ENCODE data around the gene TBC1D14. TPM values are rescaled to one million over a fixed set of nuclear protein-coding genes. Genes with fewer than 3 reads are reported as not detected.

Gene TBC1D14
- total and polyA plus RNA-seq, 2 experiments from 2014 or later = 33.6 to 50.8 TPM

- 96% methylated on average over 11 of the region's 11 CpGs for WGBS (ENCODE audit: low lambda C conversion rate, missing lambda C conversion rate)
- H3K4me1 ChIP-seq (ENCODE audit: insufficient read depth) = peaks cover 17% of the 10 kb centered on the region
- peak overlapping the region; percentile 97 for H3K4me2 ChIP-seq
- H4K20me1 ChIP-seq (ENCODE audit: insufficient read depth, poor library complexity, severe bottlenecking) = peaks cover 35% of the 10 kb centered on the region
- no peak overlapping the region for H3K27ac ChIP-seq
- no peaks in the 10 kb centered on the region for H3K9me3 ChIP-seq (ENCODE audit: low read depth)
- peaks cover 52% of the 10 kb centered on the region for H3K79me2 ChIP-seq
- DNase-seq (ENCODE audit: low spot score) = no peak
- H3K27me3 ChIP-seq = no peaks in the 10 kb centered on the region
- H3K36me3 ChIP-seq (replicated peaks; ENCODE audit: insufficient read depth, low read depth) = no peaks in the 10 kb centered on the region
- H2AFZ ChIP-seq = no peak overlapping the region
- no peak overlapping the region for H3K4me3 ChIP-seq
- TF ChIP-seq CTCF (IDR thresholded peaks at IDR 0.05; ENCODE audit: poor library complexity) (no peak), EZH2phosphoT487 (IDR thresholded peaks at IDR 0.05; ENCODE audit: low read depth, severe bottlenecking, unreplicated experiment) (no peak), EZH2 (IDR thresholded peaks at IDR 0.05; ENCODE audit: borderline replicate concordance) (no peak)
- H3K9me2 ChIP-seq (replicated peaks; ENCODE audit: insufficient read depth) = no peaks in the 10 kb centered on the region
Measured at GRCh38 chr4:7066006-7066405, 156.4 kb downstream of the TBC1D14 start.

DNA sequence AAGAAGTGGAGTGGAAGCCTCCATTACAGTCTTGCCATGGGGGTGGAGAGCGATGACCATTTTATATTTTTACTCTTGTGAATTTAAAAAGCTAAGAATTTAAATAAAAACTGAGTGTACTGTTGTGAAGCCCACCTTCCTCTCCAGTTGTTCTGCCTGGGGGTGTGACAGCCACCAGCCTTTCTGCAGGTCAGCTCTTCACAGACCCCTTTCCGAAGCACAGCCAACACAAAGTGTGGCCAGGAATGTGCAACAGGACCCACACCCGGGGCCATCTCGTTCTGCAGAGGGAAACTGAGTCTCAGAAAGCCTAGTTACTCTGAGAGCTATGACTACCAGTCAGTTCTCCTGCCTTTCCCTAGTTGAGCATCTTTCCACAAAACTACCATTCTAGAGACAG lies 156.9 kb downstream of the TBC1D14 start:
- Histone ChIP-seq H3K36me3 (replicated peaks; ENCODE audit: insufficient read depth, low read depth) (no peaks in the 10 kb centered on the region), H3K9me3 (ENCODE audit: low read depth) (no peaks in the 10 kb centered on the region), H3K4me1 (ENCODE audit: insufficient read depth) (peaks cover 17% of the 10 kb centered on the region), H3K4me3 (peak overlapping the region; percentile 54), H3K9me2 (replicated peaks; ENCODE audit: insufficient read depth) (no peaks in the 10 kb centered on the region), H3K79me2 (peaks cover 52% of the 10 kb centered on the region), H2AFZ (no peak overlapping the region), H4K20me1 (ENCODE audit: insufficient read depth, poor library complexity, severe bottlenecking) (peaks cover 35% of the 10 kb centered on the region), H3K27ac (peak overlapping the region; percentile 87), H3K27me3 (no peaks in the 10 kb centered on the region), H3K4me2 (peak overlapping the region; percentile 97)
- 87% methylated on average over 4 of the region's 4 CpGs for WGBS (ENCODE audit: low lambda C conversion rate, missing lambda C conversion rate)
- DNase-seq (ENCODE audit: low spot score) = no peak
- TF ChIP-seq EZH2 (IDR thresholded peaks at IDR 0.05; ENCODE audit: borderline replicate concordance) (no peak), CTCF (IDR thresholded peaks at IDR 0.05; ENCODE audit: poor library complexity) (no peak), EZH2phosphoT487 (IDR thresholded peaks at IDR 0.05; ENCODE audit: low read depth, severe bottlenecking, unreplicated experiment) (no peak)

- Histone ChIP-seq H4K20me1 (ENCODE audit: insufficient read depth, poor library complexity, severe bottlenecking) (peaks cover 35% of the 10 kb centered on the region), H3K4me2 (peak overlapping the region; percentile 97), H2AFZ (peak overlapping the region; percentile 31), H3K27me3 (no peaks in the 10 kb centered on the region), H3K9me2 (replicated peaks; ENCODE audit: insufficient read depth) (no peaks in the 10 kb centered on the region), H3K4me3 (peak overlapping the region; percentile 54), H3K4me1 (ENCODE audit: insufficient read depth) (peaks cover 17% of the 10 kb centered on the region), H3K79me2 (peaks cover 52% of the 10 kb centered on the region), H3K9me3 (ENCODE audit: low read depth) (no peaks in the 10 kb centered on the region), H3K27ac (peak overlapping the region; percentile 87), H3K36me3 (replicated peaks; ENCODE audit: insufficient read depth, low read depth) (no peaks in the 10 kb centered on the region)
- no peak for DNase-seq (ENCODE audit: low spot score)
- TF ChIP-seq EZH2phosphoT487 (IDR thresholded peaks at IDR 0.05; ENCODE audit: low read depth, severe bottlenecking, unreplicated experiment) (no peak), EZH2 (IDR thresholded peaks at IDR 0.05; ENCODE audit: borderline replicate concordance) (no peak), CTCF (IDR thresholded peaks at IDR 0.05; ENCODE audit: poor library complexity) (no peak)
- 6% methylated on average over 13 of the region's 13 CpGs for WGBS (ENCODE audit: low lambda C conversion rate, missing lambda C conversion rate)
Measured at GRCh38 chr4:7067126-7067451, 157.5 kb downstream of the TBC1D14 start.
